ENCODE measurements around the gene MIPEP.

Gene MIPEP

GRCh38 chr13:23828866-23829265 lies 60.3 kb downstream of the MIPEP start:
- DNase-seq (ENCODE audit: low spot score): no peak
- no peak for TF ChIP-seq CTCF (IDR thresholded peaks at IDR 0.05; ENCODE audit: extremely low read depth, insufficient read depth, missing control alignments)
- in situ Hi-C loops (cut with MboI; ENCODE audit: low pct_unique_long_range_greater_than_20kb, low sequenced_read_pairs, unreplicated experiment): no loop called here

- in situ Hi-C loops (cut with MboI; ENCODE audit: low pct_unique_long_range_greater_than_20kb, low sequenced_read_pairs, unreplicated experiment): no loop called here
- TF ChIP-seq CTCF (IDR thresholded peaks at IDR 0.05; ENCODE audit: extremely low read depth, insufficient read depth, missing control alignments): no peak
- no peak for DNase-seq (ENCODE audit: low spot score)
Observed at GRCh38 chr13:23828086-23828485, 61.1 kb downstream of the MIPEP start.

- in situ Hi-C loops (cut with MboI; ENCODE audit: low pct_unique_long_range_greater_than_20kb, low sequenced_read_pairs, unreplicated experiment): no loop called here
- DNase-seq (ENCODE audit: low spot score): no peak
- no peak for TF ChIP-seq CTCF (IDR thresholded peaks at IDR 0.05; ENCODE audit: extremely low read depth, insufficient read depth, missing control alignments)
Observed at GRCh38 chr13:23825179-23825578, 64.0 kb downstream of the MIPEP start.

- no peak for DNase-seq (ENCODE audit: low spot score)
- no peak for TF ChIP-seq CTCF (IDR thresholded peaks at IDR 0.05; ENCODE audit: extremely low read depth, insufficient read depth, missing control alignments)
- in situ Hi-C loops (cut with MboI; ENCODE audit: low pct_unique_long_range_greater_than_20kb, low sequenced_read_pairs, unreplicated experiment): no loop called here
Observed at GRCh38 chr13:23824371-23824770, 64.8 kb downstream of the MIPEP start.

- in situ Hi-C loops (cut with MboI; ENCODE audit: low pct_unique_long_range_greater_than_20kb, low sequenced_read_pairs, unreplicated experiment): no loop called here
- DNase-seq (ENCODE audit: low spot score): no peak
- no peak for TF ChIP-seq CTCF (IDR thresholded peaks at IDR 0.05; ENCODE audit: extremely low read depth, insufficient read depth, missing control alignments)
Observed at GRCh38 chr13:23822252-23822824, 66.9 kb downstream of the MIPEP start.

GRCh38 chr13:23820530-23820929 lies 68.7 kb downstream of the MIPEP start:
- no peak for DNase-seq (ENCODE audit: low spot score)
- in situ Hi-C loops (cut with MboI; ENCODE audit: low pct_unique_long_range_greater_than_20kb, low sequenced_read_pairs, unreplicated experiment): no loop called here
- TF ChIP-seq CTCF (IDR thresholded peaks at IDR 0.05; ENCODE audit: extremely low read depth, insufficient read depth, missing control alignments): no peak

GRCh38 chr13:23817830-23818229 lies 71.4 kb downstream of the MIPEP start:
- in situ Hi-C loops (cut with MboI; ENCODE audit: low pct_unique_long_range_greater_than_20kb, low sequenced_read_pairs, unreplicated experiment): no loop called here
- no peak for DNase-seq (ENCODE audit: low spot score)
- TF ChIP-seq CTCF (IDR thresholded peaks at IDR 0.05; ENCODE audit: extremely low read depth, insufficient read depth, missing control alignments): no peak

All from GM13977 (cell line).